ENCODE measurements around the gene METRNL.
A peak's percentile ranks its signal among the peaks of the same experiment; 100 is the strongest.

METRNL gene

GRCh38 chr17:83080858-83081683 is 1.7 kb downstream of the METRNL start:
- no peak for DNase-seq (ENCODE audit: low read depth)

DNA sequence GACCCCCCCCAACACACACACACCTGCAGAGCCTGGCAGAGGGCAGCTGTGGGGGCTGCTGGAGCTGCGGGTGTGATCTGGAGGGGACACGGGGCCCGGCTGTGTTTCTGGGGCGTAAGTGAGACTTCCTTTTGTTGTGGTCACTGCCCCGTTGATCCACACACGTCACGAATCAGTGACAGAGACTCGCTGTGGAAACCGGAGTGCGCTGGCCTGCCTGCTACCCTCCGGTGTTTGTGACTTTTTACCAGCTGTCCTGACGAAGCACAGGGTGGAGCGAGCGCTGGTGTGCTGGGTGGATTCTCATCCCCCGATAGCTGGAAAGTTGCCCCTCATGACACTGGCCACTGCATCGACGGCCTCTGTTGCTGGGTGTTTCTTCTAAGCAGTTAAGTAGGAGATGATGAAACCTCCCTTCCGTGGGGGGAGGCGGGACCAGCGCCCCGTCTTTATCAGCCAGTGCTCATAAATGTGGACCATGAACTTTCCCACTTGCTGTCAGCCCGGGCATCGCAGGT is 2.3 kb downstream of the METRNL start:
- peak; percentile 52 for DNase-seq (ENCODE audit: low read depth)

DNA sequence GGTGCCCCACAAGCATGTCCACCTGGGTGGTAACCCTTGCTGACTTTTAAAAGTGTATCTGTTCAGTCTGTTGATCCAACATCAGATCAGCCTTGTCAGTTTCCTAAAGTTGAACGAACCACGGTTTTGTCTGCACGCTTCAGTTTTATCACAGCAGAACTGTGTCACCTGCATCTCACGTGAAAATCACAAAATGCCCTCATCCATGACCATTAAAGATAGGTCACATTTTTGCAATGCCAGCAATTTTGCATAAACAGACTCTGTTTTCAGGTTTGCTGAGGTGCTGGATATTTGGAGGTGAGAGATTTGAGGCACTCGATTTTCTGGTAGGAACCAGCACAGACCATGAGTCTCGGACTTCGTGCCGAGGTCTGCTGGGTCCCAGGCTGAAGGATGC is 3.0 kb downstream of the METRNL start:
- no peak for DNase-seq (ENCODE audit: low read depth)

DNA sequence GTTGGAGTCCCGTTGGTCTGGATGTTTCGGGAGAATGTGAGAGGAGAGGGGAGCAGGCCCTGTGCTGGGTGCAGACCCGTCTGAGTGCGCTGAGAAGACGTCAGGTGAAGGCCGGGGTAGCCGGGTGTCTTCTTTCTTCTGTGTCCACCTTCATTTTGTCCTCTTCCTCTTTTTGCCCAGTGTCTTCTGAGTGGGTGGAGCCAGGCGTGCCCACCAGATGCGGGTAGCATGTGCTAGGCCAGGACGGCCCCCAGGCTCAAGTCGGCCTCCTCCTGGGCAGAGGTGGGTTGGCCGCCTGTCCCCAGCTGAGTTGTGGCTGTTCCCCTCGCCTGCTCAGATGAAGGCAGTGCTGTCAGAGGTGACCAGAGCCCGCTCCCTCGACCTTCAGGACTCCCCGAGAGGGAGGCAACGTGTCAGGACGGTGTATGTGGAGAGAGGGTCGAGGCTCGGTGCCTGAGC is 3.5 kb downstream of the METRNL start:
- DNase-seq (ENCODE audit: low read depth): no peak

DNA sequence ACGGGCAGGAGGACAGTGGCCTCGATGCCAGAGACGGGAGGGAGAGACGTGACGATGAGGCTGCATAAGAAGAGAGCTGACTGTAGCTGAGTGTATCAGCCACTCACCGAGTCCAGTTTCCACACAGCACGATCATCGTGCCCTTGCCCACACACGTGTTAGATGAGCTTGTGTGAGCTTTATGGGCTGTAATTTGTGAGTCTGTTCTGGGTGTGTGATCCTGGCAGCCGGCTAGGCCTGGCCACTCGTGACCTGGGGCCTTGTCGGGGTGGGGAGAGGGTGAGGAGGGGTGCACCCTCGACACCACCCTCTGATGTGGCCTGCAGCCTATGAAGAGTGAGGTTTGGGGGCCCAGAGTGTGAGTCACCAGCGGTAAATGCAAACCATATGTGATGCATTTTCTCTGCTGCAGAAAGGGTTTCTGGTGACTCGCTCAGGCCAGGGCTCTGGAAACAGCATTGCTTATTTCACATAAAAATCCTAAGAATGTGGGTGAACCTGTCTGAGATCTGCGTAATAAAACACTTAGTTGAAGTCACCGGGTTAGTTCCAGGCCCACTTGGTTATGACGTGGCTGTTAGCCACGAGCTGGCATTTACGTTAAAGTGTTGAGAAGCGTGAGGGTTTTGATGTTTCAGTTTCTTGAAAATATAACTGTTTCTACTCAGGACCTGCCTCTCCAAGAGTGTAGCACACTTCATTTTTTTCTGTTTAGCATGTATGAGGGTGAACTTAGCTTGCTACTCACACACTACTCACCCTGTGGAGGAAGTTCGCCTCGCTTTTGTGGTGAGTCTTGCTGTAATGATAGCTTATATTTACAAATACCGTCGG is 4.2 kb downstream of the METRNL start:
- DNase-seq (ENCODE audit: low read depth): peak; percentile 98

DNA sequence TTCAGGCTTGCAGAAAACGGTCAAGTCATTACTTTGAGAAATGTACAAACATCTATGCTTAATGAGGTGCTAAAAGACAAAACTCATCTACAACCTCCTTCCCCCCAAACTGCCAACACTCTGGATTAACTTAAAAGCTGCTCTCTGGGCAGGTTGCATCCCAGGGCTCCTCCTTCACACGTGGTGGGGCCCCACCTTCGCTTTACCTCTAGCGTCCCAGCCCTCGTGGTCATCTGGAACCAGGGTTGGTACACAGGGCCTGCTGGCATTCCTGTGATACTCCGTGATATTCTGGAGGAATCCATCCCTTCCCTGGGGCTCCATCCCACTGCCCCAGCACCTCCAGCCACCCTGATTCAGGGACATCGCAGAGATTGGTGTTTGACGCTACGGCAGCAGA is 4.8 kb downstream of the METRNL start:
- no peak for DNase-seq (ENCODE audit: low read depth)

DNA sequence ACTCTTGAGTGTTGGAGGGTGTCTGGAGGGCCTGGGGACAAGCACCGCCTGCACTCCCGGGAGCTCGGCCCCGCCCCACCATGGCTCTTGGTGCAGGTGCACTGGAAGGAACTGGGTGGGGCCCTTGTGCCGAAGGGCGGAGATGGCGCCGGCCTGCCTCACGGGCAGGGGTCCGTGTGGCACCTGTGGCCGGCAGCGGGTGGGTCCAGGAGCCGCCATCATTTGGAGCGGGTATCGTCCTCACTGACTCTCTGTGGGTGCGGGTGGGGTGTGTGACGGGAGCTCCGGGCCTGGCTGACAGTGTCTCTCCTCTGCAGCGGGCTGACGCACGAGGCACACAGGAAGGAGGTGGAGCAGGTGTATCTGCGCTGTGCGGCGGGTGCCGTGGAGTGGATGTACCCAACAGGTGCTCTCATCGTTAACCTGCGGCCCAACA is 5.2 kb downstream of the METRNL start:
- no peak for DNase-seq (ENCODE audit: low read depth)

DNA sequence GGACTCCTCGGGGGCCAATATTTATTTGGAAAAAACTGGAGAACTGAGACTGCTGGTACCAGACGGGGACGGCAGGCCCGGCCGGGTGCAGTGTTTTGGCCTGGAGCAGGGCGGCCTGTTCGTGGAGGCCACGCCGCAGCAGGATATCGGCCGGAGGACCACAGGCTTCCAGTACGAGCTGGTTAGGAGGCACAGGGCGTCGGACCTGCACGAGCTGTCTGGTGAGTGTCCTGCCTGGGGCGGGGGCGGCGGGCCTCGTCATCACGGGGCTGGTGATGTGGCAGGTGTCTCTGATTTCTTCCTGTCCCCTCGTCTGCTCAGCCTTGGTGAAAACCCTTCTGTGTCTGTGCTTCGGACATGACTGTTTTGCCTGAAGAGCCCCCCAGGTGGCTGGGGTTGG is 5.7 kb downstream of the METRNL start:
- no peak for DNase-seq (ENCODE audit: low read depth)

DNA sequence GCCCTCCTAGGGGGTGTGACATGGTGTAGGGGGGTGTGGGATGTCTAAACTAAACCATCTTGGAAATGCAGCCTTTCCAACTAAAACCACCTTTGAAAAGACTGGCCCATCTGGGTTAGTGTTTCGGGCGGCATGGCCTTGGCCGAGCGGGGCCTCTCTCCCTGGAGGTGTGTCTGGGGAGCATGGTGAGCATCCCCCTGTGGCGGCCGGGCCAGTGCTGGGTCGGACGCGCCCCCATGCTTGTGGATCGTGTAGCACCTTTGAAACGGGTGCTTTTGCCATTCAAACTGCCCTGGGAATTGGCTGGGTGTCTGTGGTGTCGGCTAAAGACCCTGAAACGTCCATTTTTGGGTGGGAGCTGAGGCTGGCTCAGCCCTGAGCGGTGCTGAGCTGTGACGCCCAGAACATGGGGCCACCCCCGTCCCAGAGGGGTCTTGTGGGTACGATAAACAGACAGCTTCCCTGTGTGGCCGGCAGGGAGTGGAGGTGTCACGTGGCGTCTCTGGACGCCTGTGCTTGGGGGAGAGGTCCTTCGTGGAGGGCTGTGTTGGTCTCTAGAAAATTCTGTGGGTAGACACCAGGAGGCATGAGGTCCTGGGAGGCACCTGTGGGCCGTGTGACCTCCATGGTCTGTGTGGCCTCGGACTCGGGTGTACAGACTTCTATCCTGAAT is 6.3 kb downstream of the METRNL start:
- no peak for DNase-seq (ENCODE audit: low read depth)

GRCh38 chr17:83086199-83086880 is 6.9 kb downstream of the METRNL start:
- DNase-seq (ENCODE audit: low read depth): no peak

DNA sequence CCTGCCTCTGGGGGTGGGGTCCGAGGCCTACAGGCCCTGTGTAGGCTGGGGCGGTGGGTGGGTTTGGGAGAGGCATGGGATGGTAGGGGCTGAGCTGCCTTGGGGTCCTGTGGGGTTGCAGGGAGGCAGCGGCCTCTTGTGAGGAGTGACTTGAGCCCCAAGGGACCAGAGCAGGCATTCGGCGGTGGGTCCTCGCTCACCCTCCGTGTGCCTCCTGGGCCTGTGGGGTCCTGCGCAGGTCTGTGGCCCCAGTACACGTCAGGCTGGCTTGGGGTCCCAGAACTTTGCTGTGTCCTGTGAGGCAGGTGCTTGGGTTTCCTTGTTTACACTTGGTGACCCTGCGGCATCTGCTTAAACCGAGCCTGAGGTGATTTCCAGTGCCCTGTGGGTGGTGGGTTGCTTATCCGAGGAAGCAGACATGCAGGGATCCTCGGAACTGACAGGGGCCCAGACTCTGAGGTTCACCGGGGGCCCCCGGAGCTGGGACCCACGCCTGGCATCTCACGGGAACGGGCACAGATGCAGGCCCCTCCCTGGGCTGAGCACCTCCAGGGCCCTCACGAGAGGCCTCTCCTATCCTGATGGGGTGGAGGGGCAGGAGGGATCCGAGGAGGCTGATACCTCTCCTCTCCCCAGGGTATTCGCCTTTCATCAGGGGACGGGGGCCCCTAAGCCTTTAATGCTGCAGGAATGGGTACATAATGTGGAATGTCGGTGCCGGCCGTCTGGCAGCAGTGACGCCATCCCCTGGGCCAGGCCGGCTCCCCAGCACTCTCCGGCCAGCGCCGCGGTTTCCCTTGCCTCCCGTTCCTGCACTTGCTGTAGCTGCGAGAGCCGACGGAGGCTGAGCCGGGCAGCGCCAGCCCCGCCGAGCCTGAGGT is 7.7 kb downstream of the METRNL start:
- DNase-seq (ENCODE audit: low read depth): no peak

DNA sequence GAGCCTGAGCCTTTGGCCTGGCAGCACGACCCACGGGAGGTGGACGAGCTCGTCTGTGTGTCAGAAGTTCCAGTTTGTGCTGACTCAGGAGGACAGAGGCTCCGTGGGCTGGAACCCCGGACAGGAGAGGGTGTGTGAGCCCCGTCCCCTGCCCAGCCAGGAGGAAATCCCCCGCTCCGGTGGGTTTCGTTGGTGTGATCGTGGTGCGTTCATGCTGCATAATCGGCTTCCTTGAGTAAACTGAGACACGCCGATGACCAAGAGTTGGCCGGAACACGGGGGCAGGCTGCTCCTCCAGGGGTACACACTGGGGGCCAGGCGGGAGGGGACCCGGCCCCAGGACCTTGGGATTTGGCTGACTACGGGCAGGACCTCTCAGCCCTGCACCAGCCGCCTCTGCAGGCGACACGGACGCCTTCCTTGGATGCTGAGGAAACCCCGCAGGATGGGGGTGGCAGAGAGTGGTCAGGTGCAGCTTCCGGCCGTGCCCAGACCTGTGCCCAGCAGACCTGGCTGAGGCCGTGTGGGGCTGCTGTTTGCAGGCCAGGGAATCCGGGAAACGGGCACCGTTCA is 8.5 kb downstream of the METRNL start:
- DNase-seq (ENCODE audit: low read depth): no peak

DNA sequence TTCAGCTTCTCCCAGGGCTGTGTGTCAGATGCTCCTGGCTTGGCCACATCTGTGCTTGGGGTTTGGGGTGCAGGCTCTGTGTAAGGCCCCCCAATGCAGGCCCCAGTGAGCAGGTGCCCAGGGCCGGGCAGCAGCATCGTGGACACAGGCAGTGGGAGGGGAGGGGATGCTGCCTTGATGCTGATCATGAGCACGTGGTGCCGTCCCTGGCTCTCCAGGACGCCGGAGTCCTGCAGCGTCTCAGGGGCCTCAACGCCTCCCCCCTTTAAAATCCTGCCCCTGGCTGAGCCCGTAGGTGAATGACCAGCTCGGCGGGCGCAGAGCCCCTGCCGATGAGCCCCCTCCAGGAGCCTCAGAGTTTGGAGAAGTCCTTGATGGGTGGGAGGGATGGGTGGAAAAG is 9.0 kb downstream of the METRNL start:
- DNase-seq (ENCODE audit: low read depth): no peak

GRCh38 chr17:83088909-83089308 is 9.5 kb downstream of the METRNL start:
- DNase-seq (ENCODE audit: low read depth): no peak

GRCh38 chr17:83089328-83090132 is 10.1 kb downstream of the METRNL start:
- DNase-seq (ENCODE audit: low read depth): no peak

DNA sequence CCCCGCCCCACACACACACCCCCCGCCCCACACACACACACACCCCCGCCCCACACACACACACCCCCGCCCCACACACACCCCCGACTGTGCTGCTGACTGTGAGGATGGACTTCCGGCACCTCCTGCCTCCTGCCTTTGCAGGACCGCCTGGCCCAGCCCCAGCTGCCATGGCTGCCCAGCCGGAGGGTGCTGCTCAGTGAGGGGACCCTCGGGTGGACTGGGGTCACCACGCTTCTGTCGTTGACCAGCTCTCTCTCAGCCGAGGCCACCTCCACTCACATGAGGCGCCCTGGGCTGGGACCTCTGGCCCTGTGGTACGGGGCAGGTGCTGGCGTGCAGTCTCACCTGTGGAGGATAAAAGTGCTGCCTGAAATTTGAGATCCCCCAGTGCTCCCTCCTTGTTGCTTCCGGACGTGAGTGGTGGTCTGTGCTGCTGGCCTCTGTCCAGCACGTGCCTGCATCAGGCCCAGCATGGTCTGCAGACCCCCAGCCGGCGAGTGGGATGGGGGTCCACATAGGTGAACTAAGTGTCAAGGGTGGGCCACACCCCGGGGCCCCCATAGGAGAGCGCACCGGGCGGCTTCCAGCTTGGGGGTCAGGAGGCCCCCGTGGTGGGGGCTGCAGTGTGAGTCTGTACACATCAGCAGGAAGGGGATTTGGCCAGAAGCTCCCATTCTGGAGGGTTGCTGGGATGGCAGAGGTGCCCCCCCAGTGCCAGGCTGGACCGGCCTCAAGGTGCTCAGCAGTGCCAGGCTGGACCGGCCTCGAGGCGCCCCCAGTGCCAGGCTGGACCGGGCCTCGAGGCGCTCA is 11.2 kb downstream of the METRNL start:
- DNase-seq (ENCODE audit: low read depth): no peak

- DNase-seq (ENCODE audit: low read depth): no peak
Measured at GRCh38 chr17:83091257-83092141, 12.1 kb downstream of the METRNL start.

- no peak for DNase-seq (ENCODE audit: low read depth)
Measured at GRCh38 chr17:83092186-83092585, 12.8 kb downstream of the METRNL start.

All from GM04504 (cell line).